GM12864 (cell line): ENCODE data around the gene ARAP1.

Experiments
- DNase-seq: peaks from one replicate; pipeline ENCODE4 v3.0.0-alpha.2; 2011; ENCODE audit warnings: low read depth
- H3K4me3 ChIP-seq: 2 replicates; pipeline ENCODE4 v1.5.1; 2011; ENCODE audit warnings: mild to moderate bottlenecking, low read depth, low read length, control low read depth
- TF ChIP-seq, protein P1 (sequence below): IDR thresholded peaks from 2 replicates; pipeline ENCODE4 v1.5.1; 2011; ENCODE audit warnings: low read depth, mild to moderate bottlenecking, moderate library complexity, low read length, control low read depth, inconsistent platforms; ENCODE audit errors: missing control alignments

Gene ARAP1

DNA sequence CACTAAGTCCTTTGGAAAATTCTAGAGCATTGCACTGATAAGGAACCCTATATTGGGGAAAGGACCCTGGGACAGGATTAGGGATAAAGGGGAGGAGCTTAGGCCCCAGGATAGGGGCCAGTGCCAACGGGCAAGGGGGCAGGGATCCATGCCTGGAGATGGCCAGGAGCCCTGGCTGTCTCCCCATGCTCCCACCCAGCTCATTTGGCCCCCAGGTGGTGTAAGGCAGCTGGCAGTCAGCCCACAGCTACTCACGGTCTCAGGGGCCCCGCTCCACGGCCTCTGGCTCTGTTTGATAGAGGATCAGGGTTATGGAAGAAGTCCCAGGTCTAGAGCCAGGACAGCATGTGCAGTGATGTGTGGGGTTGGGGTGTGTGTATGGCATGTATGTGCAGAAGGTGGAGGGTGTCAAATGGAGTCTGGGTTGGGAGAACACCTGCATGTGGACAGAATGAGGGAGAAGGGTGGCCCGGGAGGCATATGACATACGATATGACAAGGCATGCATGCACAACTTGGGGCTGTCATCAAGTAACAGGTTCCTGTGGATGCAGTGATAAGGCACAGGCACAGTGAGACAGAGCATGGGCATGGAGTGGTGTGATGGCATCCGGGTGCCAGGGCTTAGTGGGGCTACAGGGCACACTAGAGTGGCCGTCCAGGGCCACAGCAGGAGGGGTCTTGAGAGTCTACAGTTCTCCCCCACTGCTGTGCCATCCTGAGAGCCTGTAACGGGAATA is 59.5 kb downstream of the ARAP1 start:
- DNase-seq, result no peak
- TF ChIP-seq, protein P1, sequence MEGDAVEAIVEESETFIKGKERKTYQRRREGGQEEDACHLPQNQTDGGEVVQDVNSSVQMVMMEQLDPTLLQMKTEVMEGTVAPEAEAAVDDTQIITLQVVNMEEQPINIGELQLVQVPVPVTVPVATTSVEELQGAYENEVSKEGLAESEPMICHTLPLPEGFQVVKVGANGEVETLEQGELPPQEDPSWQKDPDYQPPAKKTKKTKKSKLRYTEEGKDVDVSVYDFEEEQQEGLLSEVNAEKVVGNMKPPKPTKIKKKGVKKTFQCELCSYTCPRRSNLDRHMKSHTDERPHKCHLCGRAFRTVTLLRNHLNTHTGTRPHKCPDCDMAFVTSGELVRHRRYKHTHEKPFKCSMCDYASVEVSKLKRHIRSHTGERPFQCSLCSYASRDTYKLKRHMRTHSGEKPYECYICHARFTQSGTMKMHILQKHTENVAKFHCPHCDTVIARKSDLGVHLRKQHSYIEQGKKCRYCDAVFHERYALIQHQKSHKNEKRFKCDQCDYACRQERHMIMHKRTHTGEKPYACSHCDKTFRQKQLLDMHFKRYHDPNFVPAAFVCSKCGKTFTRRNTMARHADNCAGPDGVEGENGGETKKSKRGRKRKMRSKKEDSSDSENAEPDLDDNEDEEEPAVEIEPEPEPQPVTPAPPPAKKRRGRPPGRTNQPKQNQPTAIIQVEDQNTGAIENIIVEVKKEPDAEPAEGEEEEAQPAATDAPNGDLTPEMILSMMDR, result no peak
- no peak overlapping the region for H3K4me3 ChIP-seq

DNA sequence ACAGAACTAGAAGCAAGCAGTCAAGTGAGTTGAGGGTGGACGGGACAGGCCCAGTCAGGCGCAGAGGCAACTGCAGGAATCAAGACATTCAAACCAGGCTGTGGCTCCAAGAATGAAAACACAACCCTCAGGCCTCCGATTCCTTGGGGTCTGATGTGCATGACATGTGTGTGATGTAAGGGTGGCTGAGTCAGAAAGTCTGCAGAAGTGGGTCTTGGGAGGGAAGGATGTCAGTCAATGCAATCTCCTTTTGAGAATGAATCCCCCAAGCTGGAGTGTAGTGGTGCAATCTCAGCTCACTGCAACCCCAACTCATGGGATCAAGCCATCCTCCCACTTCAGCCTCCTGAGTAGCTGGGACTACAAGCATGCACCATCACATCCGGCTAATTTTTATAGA is 62.0 kb downstream of the ARAP1 start:
- no peak overlapping the region for H3K4me3 ChIP-seq
- DNase-seq, result no peak
- TF ChIP-seq, protein P1, result no peak

DNA sequence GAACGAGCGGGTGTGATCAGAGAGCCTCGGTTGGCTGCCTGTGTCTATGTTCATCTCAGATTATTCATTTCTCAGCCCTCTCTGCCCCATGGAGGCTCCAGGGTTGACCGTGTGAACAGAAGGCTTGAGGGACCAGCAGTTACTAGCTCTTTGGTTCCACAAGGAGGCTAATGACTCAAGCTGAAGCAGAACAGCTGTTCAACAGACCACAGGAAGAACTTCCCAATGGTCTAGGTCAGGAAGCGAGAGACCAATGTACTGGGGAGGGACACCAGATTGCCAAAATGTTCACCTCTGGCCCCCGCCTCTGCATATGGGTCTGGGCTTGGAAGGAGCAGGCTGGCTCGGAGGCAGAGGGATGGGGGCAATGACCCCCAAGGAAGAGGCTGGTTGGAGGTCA is 63.3 kb downstream of the ARAP1 start:
- DNase-seq, result no peak
- TF ChIP-seq, protein P1, result no peak
- no peak overlapping the region for H3K4me3 ChIP-seq

DNA sequence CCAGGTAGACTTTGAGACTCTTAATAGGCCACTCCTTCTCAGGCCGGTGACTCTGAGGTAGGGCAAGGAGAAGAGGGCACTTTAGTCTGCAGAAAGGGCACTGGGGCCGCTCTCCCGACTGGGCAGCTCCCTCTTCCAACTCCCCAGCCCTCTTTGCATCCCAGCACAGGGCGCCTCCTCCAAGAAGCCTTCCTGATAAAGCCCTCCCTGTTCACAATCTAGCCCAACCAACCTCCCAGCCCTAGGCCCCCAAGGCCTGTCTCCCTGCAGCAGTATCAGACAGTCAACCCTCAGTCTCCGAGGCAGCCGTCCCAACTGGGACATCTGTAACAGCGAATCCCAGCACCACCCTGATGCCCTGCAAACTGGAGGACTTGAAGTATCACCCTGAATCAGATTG is 63.7 kb downstream of the ARAP1 start:
- no peak overlapping the region for H3K4me3 ChIP-seq
- TF ChIP-seq, protein P1, result no peak
- no peak for DNase-seq

DNA sequence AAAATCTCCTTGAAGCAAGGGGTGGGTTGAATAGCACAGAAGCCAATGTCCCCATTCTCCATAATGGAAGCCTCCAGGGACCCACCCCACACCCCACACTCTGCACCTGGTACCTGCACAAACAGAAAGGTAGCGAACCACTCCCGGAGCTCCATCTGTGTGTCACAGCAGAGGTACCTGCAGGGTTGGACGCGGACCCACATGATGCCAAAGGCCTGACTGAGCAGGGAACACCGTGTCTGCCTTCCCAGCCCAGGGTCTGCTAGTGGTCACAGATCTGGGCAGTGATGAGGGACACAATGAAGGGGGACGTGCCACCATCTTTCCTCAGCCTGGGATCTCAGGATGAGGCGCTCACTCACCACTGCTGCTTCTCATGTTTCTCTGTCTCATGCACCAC is 64.9 kb downstream of the ARAP1 start:
- no peak for DNase-seq
- H3K4me3 ChIP-seq, result no peak overlapping the region
- TF ChIP-seq, protein P1, result no peak

DNA sequence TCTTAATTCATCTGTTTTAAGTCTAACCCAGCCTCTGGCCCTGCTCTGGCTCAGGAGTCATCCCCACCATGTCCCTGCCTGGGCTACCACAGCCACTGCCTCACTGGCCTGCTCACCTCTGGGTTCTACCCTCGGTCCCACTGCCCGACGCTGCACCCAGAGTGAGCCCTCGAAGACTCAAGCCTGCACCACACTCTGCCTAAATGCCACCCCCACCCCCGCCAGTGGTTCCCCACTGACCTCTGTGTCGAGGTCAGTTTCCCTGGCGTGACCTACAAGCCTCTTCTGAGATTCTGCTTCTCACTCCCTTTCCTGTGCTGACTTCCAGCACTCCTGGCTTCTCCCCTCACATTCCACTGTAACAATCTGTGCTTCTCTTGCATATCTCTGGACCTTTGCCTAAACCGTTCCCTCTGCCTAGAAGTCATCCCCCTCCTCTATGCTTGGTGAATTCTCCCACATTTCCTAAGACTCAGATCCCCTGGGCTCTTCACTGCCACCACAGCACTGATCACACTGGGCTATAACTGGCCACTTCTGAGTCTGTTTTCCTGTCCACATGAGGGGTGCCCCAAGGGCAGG is 65.5 kb downstream of the ARAP1 start:
- TF ChIP-seq, protein P1, result no peak
- no peak for DNase-seq

More for the DNA sequence above, 65.5 kb downstream of the ARAP1 start:
- no peak overlapping the region for H3K4me3 ChIP-seq
